ENCODE results near the gene KRTAP10-2. TPM values are rescaled to one million over a fixed set of nuclear protein-coding genes. Genes with fewer than 3 reads are reported as not detected.

The KRTAP10-2 gene
- total RNA-seq, 1 donor from 2014 or later = not detected

DNA sequence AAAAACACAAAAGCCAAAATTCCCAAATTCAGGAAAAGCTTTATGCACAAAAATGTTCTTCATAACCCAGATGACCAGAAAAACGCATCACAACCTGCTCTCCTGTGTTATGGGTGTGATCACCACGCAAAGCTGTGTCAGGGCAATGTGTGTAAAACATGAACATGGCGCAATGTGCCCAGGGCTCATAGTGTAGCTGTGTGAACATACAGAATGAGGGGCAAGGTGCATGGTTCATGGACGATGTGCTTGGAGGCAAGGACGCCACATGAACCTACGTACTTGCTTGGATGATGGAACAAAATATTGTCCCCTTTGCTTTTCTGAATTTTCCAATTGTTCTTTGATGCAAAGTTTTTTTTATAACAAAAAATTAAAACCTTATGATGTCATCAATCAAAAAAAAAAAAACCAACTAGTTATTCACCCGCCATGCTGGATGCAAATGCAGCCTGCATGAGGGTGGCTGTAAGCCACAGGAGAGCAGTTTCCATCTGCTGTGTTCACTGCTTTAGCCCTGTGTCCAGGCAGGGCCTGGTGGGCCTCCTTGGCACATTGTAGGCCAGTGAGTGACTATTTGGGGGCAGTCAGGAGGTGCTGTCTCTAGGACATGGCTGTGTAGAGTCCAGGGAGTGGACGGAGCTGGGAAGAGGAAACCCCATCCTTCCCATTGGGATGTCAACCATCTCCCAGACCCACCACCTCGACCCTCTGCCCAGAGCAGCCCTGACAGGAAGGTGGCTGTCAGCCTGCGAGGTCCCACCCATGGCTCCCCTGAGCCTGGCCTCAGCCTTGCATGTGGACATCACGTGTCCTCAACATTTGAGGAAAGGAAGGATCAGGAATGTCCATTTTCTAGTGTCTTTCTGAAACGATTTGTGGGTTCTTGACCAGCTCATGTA is 25.0 kb downstream of the KRTAP10-2 start:
- no peak for DNase-seq (ENCODE audit: low spot score)

DNA sequence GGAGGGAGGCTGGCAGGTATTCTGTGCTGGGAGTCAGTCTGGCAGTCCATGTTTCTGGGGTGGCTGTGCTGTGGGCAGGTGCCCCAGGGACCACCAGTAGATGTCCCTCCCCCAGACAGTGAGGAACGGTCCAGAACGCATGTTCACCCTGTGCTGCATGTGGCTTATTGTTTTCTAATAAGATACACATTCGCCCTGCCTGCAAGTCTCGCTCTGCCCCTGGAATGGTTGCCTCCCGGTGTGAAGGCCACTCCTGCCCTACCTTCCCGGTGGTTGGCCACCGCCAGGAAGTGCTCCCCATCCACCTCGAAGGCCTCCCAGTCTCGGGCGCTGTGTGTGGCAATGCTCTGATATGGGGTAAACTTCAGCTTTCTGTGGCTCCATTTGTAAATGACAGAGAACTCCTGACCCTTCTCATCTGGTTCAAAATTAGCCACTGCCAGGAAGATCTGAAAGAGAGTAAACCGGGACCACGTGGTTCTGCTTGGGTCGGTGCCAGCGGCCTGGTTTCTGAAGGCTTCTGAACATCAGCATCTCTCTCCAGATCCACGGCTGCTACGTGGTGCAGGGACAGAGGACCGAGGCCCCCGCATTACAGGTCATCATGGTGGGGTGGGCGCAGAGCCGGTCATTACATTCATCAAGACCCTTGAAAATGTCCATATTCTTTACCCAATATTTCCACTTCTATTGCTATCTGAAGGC is 25.8 kb downstream of the KRTAP10-2 start:
- DNase-seq (ENCODE audit: low spot score) = no peak

DNA sequence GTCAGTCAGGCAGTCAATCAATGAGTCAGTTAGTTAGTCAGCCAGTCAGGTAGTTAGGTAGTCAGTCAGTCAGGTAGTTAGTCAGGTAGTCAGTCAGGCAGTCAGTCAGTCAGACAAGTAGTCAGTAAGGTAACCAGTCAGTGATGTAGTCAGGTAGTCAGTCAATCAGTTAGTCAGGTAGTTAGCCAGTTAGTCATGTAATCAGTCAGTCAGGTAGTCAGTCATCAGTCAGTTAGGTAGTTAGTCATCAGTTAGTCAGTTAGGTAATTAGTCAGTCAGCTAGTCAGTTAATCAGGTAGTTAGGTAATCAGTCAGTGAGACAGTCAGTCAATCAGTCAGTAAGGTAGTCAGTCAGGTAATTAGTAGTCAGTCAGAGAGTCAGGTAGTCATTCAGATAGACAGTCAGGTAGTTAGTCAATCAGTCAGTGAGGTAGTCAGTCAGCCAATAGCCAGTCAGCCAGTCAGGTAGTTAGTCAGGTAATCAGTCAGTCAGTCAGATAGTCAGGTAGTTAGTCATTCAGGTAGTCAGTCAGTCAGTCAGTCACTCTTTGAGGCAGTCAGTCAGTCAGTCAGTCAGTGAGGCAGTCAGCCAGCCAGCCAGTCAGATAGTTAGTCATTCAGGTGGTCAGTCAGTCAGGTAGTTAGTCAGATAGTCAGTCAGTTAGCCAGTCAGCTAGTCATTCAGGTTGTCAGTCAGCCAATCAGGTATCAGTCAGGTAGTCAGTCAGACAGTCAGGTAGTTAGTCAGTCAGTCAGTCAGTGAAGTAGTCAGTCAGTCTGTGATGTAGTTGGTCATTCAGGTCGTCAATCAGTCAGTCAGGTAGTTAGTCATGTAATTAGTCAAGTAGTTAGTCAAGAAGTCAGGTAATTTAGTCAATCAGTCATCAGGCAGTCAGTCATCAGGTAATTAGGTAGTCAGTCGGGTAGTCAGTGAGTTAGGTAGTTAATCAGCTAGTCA is 26.6 kb downstream of the KRTAP10-2 start:
- DNase-seq (ENCODE audit: low spot score) = no peak

DNA sequence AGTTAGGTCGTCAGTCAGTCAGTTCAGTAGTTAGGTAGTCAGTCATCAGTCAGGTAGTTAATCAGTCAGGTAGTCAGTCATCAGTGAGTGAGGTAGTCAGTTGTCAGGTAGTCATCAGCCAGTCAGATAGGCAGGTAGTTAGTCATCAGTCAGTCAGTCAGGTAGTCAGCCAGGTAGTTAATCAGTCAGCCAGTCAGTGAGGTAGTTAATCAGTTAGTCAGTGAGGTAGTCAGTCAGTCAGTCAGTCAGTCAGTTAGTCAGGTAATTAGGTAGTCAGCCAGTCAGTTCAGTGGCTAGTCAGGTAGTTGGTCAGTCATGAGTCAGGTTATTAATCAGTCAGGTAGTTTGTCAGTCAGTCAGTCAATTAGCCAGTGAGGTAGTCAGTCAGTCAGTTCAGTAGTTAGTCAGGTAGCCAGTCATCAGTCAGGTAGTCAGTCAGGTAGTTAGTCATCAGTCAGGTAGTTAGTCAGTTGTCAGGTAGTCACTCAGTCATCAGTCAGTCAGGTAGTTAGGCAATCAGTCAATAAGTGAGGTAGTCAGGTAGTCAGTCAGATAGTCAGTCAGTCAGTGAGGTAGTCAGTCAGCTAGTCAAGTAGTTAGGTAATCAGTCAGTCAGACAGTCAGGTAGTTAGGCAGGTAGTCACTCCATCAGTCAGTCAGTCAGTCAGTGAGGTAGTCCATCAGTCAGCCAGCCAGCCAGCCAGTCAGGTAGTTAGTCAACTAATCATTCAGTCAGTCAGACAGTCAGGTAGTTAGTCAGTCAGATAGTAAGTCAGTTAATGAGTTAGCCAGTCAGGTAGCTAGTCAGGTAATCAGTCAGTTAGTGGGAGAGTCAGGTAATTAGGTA is 27.5 kb downstream of the KRTAP10-2 start:
- no peak for DNase-seq (ENCODE audit: low spot score)

GRCh38 chr21:44522753-44523204 is 28.5 kb downstream of the KRTAP10-2 start:
- DNase-seq (ENCODE audit: low spot score) = no peak

- DNase-seq (ENCODE audit: low spot score) = no peak
Observed at GRCh38 chr21:44521928-44522752, 29.2 kb downstream of the KRTAP10-2 start.

DNA sequence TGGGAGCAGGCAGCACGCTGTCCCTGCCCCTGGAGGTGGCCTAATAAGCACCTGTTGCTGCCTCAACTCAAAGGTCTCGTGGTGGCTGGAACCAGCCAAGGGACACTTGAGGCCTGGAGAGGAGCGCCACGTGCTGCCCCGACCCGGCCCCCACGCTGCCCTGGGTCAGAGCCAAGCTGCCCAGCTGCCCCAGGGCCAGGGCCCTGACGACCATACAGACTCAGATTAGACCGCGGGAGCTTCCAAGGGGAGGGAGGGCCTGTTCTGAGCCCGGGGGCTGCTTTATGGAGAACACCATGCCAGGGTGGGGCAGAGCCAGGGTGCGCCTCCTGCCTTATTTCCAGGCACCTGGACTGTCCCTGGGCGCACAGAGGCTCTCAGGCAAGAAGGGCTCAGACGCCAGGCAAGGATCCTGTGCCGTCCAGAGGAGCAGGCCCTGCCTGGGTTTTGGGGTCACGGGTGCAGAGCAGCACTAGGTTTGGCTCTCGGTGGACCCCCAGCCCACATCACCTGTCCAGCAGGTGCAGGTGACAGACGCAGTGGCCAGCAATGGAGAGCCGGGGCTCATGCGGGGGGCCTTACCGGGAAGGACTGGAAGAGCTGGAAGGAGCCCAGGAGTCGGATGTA is 29.9 kb downstream of the KRTAP10-2 start:
- no peak for DNase-seq (ENCODE audit: low spot score)

GRCh38 chr21:44520326-44521300 is 30.7 kb downstream of the KRTAP10-2 start:
- no peak for DNase-seq (ENCODE audit: low spot score)

DNA sequence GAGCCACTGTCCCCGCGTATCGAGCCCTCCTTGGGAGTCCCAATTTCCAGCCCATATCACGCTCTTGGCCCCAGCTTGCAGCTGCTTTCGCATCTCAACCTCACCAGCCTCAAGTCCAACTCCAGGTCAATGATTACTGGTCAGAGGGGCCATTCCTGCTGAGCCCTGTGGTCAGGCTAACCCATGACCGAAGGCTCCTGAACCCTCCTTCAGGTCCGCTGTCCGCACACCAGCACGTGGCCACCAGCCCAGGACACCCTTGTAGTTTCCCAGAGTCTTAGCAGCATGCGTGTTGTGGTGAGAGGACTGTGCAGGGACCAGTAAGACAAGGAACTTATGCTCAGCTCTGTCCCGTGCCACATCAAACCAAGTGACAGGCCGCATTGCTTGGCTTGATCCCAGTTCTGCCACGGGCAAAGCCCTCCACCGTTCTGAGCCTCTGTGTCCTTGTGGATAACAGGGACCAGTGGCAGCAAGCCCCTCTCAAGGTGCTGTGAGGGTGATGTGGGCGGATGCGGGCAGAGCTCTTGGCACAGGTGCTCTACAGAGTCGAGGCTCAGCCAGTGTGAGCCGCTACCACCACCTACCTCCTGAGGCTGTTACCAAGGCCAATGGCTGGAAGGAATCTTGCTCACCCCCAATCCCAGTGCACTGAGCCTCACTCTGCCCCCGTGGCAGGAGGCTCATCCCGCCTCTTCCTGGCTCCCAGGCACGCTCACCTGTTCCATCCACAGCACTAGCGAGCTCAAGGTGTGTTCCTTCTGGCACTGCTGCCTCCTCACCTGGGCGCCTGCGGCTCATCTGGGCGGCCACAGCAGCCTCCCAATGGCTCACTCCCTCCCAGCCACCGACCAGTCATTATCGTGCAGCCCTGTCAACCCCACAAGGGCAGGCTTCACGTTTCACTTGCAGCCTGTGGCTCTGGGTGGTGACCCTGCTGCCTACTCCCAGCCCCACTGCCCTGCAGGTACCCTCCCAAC is 31.7 kb downstream of the KRTAP10-2 start:
- no peak for DNase-seq (ENCODE audit: low spot score)

DNA sequence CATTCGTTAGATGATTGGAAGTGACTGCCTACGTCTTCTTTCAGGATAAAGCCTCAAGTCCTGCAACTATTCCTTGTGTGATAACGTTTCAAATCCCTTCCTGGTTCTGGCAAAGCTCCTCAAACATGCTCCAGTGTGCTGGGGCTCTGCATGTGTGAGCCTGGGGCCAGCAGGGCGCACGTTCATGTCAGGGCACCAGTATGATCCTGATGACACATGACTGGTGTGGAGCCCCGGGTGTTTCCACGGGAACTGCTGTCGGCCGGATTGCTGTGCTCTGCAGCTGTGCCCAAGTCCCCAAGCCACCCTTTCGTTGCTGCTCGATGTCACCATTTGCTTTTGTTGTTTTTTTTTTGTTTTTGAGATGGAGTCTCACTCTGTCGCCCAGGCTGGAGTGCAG is 32.6 kb downstream of the KRTAP10-2 start:
- DNase-seq (ENCODE audit: low spot score) = no peak

GRCh38 chr21:44517175-44517899 is 34.0 kb downstream of the KRTAP10-2 start:
- no peak for DNase-seq (ENCODE audit: low spot score)

- no peak for DNase-seq (ENCODE audit: low spot score)
Observed at GRCh38 chr21:44516828-44517174, 34.5 kb downstream of the KRTAP10-2 start.

DNA sequence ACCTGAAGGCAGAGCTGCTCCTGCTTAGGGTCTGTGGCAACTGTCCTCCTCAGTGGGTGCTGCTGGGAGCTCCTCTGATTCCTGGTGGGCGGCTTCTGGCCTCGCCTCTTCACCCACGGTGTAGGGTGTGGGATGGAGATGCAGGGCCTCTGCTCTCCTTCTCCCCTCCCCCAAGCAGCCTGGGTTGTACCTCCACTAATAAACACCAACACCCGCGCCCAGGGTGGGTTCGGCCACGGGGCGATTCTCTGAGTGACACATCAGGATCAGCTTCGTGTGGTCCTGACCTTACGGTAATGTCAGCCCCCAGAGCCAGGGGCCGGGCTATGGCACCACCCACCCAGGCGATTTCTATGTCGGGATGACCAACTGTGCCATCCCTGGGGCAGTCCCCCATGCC is 35.0 kb downstream of the KRTAP10-2 start:
- DNase-seq (ENCODE audit: low spot score) = no peak

- no peak for DNase-seq (ENCODE audit: low spot score)
Observed at GRCh38 chr21:44515359-44516165, 35.7 kb downstream of the KRTAP10-2 start.

GRCh38 chr21:44514746-44515358 is 36.5 kb downstream of the KRTAP10-2 start:
- no peak for DNase-seq (ENCODE audit: low spot score)

Measured in ureter (tissue), 1 donor.